HG03378 (cell line): ENCODE results near the gene P2RY6.
A peak's percentile ranks its signal among the peaks of the same experiment; 100 is the strongest.

Experiments
- ATAC-seq: cut with Tn5 transposase; IDR thresholded peaks from one replicate; pipeline ENCODE4 v1.9.1; 2021; ENCODE audit warnings: mild to moderate bottlenecking, moderate library complexity; ENCODE audit not compliant: unreplicated experiment

P2RY6 gene

DNA sequence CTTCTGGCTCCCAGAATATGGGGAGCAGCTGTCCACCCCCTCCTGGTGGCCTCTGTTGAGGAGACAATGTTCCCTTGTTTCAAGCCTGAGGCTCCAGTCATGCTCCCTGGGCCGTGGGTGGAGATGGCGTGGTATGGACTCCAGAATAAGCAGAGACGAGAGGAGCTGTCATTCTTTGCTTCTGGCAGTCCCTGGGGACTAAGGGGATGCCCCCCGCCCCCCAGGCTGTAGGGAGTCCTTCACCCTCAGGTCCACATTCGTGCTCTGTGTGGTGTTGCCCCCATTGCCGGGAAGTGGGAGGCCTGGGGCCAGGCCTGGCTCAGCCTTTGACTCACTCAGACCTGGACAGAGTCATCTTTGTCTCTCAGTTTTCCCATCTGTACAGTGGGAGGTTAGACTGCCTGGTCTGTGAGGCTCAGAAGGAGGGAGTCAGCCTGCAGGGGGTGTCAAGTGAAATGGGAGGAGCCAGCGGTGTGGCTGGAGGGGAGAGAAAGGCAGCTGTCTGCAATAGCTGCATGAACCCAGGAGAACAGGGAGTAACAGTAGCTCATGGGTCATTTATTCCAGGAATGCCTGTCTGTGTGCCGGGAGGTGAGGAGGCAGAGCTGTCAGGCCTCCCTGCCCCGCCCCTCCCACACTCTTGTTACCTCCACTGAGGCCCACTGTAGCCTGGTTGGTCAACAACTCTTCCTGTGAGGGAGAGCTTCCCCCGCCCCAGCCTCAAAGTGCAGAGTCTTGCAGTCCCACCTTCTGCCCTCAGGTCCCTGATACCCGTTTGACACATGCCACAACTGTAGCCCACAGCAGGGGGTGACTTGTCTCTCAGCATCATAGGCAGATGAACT lies 42.2 kb downstream of the P2RY6 start:
- no peak for ATAC-seq

DNA sequence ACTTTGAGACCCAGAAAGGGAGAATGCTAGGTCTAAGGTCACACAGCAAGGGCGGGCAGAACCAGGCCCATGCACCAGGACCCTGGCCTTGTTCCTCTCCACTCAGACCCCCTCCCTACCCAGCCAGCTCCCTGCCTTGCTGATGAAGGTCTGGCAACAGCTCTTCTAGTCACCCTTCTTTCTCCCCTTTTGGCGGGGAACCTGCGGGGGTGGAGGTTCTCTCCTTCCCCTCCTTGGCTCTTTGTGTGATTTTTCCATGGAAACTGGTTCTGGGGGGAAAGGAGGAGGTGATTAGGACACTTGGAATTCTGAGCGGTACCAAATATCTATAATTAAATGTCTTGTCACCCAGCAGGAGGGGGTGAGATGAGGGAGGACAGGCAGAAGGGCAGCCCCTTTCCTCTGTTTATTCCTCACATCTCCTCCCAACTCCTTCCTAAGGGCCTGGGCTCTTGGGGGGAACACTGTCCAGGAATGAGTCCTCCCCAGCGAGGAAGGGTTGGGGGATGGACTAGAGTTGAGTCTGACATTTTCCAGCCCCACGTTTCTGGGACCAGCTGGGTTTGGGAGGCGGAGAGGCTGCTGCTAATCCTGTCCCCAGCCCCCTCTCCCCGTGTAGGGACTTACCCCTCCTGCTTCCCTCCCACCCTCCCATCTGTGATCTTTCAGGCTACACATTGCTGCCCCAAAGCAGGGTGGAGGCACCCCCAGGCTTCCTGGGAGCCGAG lies 43.3 kb downstream of the P2RY6 start:
- no peak for ATAC-seq

DNA sequence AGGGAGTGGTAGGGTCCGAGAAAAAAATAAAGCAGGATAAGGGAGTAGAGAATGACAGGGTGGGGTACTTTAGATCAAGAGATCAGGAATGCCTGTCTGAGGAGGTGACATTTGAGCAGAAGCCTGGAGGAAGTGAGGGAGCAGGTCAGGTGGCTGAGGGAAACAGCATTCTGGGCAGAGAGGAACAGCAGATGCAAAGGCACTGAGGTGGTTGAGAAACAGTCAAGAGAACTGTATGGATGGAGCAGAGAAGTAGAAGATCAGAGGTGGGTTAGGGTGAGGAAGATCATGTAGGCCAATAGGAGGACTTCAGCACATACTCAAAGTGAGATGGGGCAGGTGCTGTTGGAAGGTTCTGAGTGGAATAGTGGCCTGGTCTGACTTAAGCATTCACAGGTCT lies 44.3 kb downstream of the P2RY6 start:
- no peak for ATAC-seq

DNA sequence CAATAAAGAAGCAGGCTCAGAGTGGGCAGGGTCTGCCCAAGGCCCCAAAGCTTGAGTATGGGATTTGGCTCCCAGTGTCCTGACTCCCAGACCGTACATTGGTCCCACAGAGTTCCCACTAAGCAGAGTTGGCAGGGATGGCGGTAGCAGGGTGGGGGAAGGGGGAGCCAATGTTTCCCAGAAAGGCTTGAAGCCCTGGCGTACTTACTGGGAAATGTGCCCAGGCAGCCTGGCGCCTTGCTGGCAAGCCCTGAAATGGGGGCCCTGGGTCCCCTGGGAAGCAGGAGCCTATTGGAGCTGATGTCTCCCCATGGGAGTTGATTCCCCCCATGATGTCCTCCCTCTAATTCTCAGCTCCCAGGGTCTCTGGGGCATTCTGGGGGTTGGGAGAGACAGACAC lies 45.2 kb downstream of the P2RY6 start:
- no peak for ATAC-seq

DNA sequence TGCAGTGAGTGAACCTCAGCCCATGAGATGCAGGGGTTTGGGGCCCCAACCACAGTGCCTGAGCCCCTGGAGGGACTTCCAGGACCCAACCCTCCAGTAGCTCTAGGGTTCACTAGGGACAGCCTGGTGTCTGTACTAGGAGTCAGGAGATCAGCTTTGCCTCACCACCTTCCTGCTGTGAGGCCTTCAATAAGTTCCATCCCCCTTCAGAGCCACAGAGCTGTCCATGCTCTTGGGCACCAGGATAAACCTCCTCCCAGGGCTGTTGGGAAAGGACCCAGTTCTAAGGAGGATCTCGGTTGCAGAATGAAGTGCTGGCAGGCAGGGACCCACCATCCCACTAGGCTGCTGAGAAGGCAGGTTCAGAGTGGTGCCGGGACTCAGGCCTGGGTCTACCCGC lies 45.7 kb downstream of the P2RY6 start:
- no peak for ATAC-seq

DNA sequence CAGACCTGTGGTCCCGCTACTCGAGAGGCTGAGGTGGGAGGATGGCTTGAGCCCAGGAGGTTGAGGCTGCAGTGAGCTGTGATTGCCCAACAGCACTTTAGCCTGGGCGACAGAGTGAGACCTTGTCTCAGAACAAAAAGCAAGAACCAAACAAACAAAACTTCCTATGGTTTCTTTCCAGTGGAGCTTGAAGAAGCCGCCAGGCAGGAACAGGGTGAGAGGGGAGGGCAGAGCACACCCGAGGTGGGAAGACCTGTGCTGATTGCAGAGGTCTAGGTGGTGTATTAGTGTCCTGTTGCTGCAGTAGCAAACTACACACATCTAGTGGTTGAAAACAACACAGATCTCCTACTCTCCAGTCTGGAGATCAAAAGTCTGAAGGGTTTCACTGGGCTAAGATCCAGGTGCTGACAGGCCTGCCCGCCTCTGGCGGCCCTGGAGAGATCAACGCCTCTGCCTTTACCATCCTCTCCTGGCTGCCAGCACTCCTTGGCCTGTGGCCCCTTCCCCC lies 46.4 kb downstream of the P2RY6 start:
- ATAC-seq = no peak

DNA sequence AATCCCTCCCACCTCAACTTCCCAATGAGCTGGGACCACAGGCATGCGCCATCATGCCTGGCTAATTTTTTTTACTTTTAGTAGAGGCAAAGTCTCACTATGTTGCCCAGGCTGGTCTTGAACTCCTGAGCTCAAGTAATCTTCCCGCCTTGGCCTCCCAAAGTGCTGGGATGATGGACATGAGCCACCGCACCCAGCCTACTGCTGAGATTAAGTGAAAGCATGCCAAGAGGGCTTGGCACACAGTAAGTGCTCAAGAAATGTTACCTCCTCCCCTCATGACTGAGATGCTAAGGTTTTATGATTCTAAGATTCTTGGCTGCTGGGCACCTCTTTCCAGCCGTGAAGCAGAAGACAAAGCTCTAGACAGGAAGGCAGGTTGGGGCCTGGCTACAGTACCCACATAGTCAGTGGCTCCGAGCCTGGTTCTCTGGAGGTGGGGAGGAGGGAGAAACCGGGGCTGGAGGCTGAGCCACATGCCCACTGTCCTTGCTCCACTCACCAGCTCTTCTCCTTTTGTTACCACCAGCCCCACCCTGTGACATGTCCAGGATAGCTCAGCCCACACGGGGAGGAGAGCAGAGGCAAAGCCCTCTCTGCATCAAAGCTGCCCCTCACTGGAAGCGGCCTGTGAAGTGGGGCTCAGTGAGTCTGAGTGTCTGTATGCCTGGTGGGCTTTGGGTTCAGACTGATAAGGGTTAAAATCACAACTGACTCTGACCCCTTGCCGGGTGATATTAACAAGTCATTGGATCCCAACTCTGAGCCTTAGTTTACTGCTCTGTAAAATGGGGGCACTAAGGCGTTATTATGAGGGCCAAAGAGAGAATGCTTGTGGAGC lies 48.8 kb downstream of the P2RY6 start:
- ATAC-seq = no peak

DNA sequence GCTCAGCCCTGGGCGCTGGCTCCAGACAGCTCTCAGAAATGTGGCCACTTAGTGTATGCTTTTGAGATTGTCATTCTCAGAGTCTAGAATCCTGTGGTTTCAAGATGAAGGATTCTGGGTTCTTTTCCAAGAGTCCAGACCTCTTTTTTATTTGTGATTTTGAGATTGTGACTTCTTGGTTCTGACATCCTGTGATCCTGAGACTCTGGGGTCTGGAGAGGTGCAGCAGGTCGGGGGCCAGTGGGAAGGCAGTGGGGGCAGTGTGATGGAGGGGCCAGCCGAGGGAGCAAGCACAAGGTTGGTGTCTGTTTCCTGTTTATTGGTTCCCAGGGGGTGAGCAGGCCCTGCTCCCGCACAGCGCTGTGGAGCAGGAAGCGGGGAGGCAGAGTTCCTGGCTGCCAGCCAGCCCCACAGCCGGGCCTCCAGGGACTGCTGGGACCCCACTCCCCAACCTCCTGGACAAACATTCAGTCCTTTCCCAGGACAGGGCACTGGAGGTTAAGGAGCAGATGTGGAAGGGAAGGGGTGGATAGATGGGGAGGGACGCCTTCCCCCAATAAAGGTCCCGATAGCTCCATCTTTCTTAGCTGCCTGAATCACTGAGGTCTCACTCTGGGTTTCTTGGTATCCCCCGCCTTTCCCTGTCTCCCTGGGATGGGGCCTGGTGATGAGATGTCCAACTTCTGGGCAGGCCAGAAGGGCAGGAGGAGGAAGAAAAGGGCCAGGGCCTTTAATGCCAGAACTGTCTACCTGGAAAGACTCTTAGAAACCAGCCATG lies 49.7 kb downstream of the P2RY6 start:
- no peak for ATAC-seq

DNA sequence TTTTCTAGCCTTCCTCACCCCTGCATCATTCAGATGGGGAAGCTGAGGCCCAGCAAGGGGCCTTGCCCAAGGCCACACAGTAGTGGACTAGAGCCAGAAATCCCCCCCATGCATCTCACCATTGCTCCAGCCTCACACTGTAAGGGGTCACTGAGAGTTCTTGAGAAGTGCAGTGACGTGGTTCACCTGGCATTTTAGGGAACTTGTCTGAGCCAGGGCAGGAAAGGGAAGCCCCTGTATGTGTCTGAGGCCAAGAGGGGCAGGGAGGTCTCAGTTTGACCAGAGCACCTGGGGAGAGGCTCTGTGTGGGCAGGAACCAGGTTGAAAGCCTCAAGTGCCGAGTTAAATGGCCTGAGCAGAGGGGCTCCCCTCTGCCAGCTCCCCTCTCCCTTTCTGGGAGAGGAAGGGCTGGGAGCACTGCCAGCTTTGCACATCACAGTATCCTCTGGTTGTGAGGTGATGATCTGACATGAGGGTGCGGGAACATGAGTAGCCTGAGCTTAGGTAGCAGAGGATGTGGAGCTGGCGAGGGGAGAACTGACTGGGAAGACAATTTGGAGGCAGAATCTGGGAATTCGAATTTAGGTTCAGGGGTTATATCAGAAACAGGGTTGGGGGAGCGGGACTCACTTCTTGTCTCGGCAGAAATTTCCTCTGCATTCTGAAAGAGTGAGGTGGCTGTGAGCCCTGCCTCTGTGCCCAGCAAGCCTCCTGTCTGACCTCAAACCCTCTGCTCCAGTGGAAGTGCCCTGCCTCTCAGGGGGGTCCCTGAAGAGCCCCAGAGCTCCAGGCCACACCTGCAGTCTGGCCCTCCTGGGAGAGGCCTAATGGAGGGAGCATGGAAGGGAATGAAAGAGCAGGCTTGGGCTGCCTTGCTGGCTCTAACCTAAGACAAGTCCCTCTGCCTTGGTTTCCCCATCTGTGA lies 50.5 kb downstream of the P2RY6 start:
- ATAC-seq = no peak

DNA sequence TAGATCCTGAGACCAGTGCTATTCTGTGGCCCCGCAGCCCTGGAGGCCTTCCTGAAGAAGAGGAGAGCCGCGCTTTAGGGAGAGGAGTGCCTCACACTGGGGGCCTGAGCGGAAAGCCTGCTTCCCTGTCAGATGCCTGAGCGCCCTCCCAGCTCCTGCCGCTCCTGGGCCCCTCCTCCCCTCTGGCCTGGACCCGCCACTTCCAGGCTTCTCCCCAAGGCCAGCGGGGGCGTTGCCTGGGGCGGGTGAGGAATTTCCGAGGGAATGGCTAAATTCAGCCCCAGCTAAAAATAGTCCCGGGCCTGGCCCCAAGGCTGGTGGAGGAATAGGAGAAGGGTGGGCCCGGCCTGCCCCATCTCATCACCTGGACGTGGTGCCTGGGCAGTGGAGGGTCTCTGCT lies 51.3 kb downstream of the P2RY6 start:
- no peak for ATAC-seq

DNA sequence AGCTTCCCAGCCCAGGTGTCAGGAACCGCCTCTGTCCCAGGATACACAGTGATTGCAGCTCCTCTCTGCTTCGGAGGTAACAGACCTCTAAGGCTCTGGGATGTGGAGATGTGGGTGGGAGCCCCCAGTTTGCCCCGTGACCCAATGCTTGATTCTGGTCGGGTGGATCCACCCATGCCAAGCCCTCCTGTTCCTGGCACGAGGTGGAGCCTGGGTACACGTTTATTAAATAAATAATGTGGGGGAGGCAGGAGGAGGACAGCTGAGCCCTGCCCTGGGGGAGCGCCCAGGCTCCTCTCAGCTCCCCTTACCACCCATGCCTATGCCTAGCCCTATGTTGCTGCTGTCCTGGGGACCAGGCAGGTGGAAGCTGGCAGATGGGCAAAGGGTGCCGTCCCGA lies 52.0 kb downstream of the P2RY6 start:
- ATAC-seq = no peak

DNA sequence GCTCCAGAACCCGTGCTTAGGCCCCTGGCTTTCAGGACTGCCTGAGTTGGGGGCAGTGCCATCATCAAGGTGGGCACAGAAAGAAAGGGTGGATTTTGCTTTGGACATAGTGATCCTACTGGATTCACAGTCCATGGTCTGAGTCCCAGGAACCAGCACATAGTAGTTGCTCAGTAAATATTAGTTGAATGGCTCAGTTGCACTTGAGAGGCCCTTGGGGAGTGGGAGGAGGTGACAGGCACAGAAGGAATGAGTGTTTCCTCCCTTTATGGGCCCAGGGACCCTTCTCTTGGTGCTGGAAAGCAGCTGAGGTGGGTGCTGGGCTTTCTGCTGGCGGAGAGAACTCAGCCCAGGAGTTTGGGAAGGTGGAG lies 52.5 kb downstream of the P2RY6 start:
- no peak for ATAC-seq

DNA sequence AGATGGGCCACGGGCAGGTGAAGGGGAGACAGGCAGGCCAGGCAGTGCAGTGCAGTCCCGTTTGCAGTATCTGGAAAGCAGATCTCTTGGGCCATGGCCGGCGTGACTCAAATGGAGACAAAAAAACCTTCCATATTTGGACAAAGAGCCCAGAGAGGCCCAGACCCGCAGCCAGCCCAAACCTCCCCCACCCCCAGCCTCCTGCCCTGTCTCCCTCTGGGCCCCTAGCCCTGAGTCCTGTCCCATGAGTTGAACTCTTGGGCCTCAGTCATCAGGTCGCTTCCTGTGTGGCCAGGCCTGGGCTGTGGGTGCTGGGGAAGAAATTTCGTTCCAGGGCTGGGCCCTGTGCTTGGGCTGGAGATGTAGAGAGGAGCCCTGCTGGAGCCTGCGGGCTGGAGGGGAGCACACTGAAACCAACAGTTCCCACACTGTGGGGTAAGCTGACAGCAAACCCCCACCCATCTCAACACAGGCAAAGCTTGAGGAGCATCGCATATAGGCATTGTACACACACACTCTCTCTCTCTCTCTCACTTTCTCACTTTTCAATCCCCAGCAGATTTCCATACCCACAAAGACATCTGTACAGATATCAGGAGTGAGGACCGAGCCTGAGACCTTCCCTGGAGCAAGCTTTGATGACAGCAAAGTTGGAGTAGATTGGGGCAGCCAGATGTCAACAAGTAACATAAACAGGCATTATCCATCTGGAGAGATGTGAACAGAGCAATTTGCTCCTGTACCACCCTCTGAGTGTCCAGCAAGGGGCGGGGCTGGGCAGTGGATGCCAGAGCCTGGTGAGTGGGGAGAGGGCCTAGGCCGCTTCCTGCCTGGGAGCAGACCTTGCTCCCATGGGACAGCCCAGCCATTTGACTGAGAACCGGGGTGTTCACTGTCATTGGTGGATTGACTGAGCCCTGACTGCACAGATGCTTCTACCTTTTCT lies 53.2 kb downstream of the P2RY6 start:
- peak; percentile 49 for ATAC-seq

DNA sequence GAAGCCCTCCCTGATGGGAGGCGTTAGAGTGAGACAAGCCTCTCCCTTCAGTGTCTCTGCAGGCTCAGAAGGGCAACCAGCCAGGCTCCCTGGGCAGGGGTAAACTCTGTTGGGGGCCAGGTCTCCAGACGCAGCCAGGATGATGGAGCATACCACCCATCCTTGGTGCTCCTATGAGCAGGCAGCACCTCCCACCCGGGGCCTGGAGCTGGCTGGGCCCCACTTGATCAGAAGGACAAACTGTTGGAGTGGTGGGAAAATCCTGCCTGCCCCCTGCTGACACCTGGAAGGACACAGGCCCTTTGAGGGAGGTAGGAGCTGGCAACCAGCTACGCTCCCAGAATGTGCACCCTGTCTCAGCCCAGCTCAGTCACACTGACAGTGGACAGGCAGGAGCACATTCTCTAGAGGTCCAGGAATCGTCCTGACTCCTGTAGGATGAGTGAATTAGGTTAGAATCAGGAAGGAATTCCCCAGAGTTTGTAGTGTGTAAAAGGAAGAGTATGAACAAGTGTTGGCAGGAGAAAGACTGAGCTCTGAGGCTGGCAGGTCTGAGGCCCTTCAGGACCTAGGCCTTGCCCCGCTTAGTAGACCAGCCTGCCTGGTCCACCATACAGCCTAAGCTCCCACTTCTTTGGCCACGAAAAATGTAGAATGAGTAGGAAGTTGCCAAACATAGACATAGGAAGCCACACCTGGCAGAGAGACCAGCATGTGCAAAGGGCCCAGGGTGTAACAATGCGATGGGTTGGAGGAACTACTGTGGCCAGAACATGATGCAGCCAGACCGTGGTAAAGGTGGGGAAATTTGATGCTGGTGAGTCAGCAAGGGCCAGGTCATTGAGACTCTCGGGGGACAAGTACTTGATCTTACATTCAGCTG lies 55.0 kb downstream of the P2RY6 start:
- peak; percentile 46 for ATAC-seq

DNA sequence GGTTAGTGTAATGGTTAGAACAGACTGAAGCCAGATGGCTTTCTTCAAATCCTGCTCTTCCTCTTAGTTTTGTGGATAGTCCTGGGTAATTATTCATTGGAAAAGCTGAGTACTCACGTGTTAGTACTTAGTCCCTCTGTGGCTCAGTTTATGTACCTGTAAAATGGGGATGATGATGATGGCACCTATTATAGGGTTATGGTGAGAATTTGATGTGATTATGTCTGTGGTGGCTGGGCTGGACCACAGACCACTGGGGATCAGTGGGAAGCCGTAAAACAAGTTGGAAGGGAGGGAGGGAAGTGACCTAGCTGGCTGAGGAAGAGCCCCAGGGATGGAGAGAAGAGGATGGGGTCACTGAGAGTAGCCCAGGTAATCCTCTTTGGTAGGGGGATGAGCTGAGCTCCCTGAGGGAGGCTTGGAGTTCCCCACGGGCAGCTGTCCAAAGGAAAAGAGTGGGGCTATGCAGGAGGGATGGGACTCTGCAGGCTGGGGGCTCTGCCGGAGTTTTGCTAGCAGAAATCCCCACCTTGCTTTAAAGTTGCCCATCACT lies 55.8 kb downstream of the P2RY6 start:
- ATAC-seq = no peak

DNA sequence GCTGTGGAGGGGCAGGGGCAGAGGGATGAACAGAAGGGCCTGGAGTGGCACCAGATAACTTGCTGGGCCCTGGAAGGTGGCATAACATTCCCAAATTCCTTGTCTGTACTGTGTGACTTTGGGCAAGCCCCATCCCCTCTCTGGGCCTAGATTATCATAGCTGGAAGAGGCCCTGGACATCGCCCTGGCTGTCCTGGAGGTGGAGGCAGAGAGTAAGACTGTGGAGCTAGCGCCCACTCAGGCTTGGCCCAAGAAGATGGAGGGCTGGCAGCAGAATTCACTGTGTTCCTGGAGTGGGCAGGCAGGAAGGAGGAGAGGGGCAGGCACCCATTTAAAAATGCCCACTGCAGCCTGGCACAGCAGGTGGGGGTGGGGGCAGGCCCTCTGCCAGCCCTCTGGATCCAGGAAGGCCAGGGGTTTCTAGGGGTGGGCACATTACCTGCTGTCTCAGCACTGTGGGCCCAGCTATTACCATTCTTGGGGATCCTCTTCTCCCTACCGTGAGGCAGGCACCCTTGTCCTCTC lies 58.5 kb downstream of the P2RY6 start:
- no peak for ATAC-seq
